CD4-positive, alpha-beta T cell (primary cell): ENCODE results near the gene AGAP5. TPM values are rescaled to one million over a fixed set of nuclear protein-coding genes. Genes with fewer than 3 reads are reported as not detected.
"Not testable (repeated sequence)": the region's sequence is repeated elsewhere in the genome, so short reads cannot be mapped to it uniquely, and the experiment has no call there.

Experiments
- ATAC-seq: fragments of 200-7000 bp; cut with Tn5 transposase; one replicate; pipeline ENCODE4 v1.10.0; 2022; ENCODE audit warnings: mild to moderate bottlenecking; ENCODE audit not compliant: poor library complexity
- CTCF ChIA-PET: fragments of 350-600 bp; sonication (Branson Sonifier 250); formaldehyde crosslinking; loops from one replicate; lab custom pipeline; 2021; ENCODE audit warnings: antibody characterized with exemption, inconsistent platforms; lab: Charles Lee
- POLR2A ChIA-PET: fragments of 350-600 bp; sonication (Branson Sonifier 250); formaldehyde crosslinking; loops from one replicate; lab custom pipeline; 2021; ENCODE audit warnings: antibody characterized with exemption, inconsistent platforms; lab: Charles Lee
- DNase-seq, 14 experiments: peaks; one replicate each; pipeline ENCODE4 v3.0.0-alpha.2; 2013 to 2020; ENCODE audit warnings: mixed read lengths in 2 of 14
- H3K27ac ChIP-seq, 2 donors: one replicate each; pipeline versions ENCODE4 v1.5.1 to v1.7.0; 2013; ENCODE audit warnings: low read length in 2 of 2, low read depth in 1 of 2, mild to moderate bottlenecking in 1 of 2
- H3K27me3 ChIP-seq, 2 experiments: 1 replicate in 1 of 2; 2 replicates in 1 of 2; pipeline versions ENCODE4 v1.6.1 to v1.7.0; 2013; ENCODE audit warnings: low read length in 2 of 2, control low read depth in 1 of 2, mild to moderate bottlenecking in 1 of 2, moderate library complexity in 1 of 2; ENCODE audit not compliant: insufficient read depth in 2 of 2, control insufficient read depth in 1 of 2
- H3K36me3 ChIP-seq: one replicate; pipeline ENCODE4 v1.6.1; 2013; ENCODE audit warnings: low read length, control low read depth; ENCODE audit not compliant: insufficient read depth
- H3K4me1 ChIP-seq: one replicate; pipeline ENCODE4 v1.6.1; 2013; ENCODE audit warnings: low read length, control low read depth; ENCODE audit not compliant: insufficient read depth
- H3K4me3 ChIP-seq: one replicate; pipeline ENCODE4 v1.5.1; 2013; ENCODE audit warnings: mild to moderate bottlenecking, low read length, moderate library complexity
- H3K9me3 ChIP-seq, 2 experiments: 1 replicate in 1 of 2; 2 replicates in 1 of 2; pipeline versions ENCODE4 v1.6.1 to v1.7.0; 2013; ENCODE audit warnings: low read length in 2 of 2, mild to moderate bottlenecking in 2 of 2, control low read depth in 1 of 2, moderate library complexity in 1 of 2; ENCODE audit not compliant: control insufficient read depth in 1 of 2, insufficient read depth in 1 of 2
- H3K27ac Mint-ChIP-seq: one replicate; pipeline ENCODE4 v1.8.0; 2020; ENCODE audit warnings: mixed read lengths
- H3K27me3 Mint-ChIP-seq: one replicate; pipeline ENCODE4 v1.8.0; 2021; ENCODE audit warnings: mixed read lengths
- H3K36me3 Mint-ChIP-seq: one replicate; pipeline ENCODE4 v1.8.0; 2021; ENCODE audit warnings: low read depth, mixed read lengths
- H3K4me1 Mint-ChIP-seq: one replicate; pipeline ENCODE4 v1.8.0; 2021; ENCODE audit warnings: low read depth, mixed read lengths
- H3K4me3 Mint-ChIP-seq: one replicate; pipeline ENCODE4 v1.8.0; 2020; ENCODE audit warnings: mild to moderate bottlenecking, mixed read lengths
- H3K9me3 Mint-ChIP-seq: one replicate; pipeline ENCODE4 v1.8.0; 2020; ENCODE audit warnings: mixed read lengths
- intact Hi-C, 2 experiments: fragments of 100-400 bp; cut with DNase I in 1 of 2; cut with micrococcal nuclease in 1 of 2; formaldehyde crosslinking; loops; one replicate each; pipeline versions ENCODE4 v1.15.1 to v1.9.0; 2023 to 2025; cut with DNase I, micrococcal nuclease
- total RNA-seq, 174 experiments: library from RNA in 2 of 174; stranded (reverse) in 2 of 174; gene quantifications; one replicate each; pipeline ENCODE4 v1.2.3 and lab custom pipeline; 2021 to 2026
- TF ChIP-seq, protein P1 (sequence below): fragments of 200-600 bp; IDR thresholded peaks from one replicate; pipeline ENCODE4 v1.8.0; 2022; ENCODE audit warnings: antibody characterized with exemption, mild to moderate bottlenecking

AGAP5 gene
- total RNA-seq, 2 experiments from 2014 or later, result 4.9 to 5.1 TPM

DNA sequence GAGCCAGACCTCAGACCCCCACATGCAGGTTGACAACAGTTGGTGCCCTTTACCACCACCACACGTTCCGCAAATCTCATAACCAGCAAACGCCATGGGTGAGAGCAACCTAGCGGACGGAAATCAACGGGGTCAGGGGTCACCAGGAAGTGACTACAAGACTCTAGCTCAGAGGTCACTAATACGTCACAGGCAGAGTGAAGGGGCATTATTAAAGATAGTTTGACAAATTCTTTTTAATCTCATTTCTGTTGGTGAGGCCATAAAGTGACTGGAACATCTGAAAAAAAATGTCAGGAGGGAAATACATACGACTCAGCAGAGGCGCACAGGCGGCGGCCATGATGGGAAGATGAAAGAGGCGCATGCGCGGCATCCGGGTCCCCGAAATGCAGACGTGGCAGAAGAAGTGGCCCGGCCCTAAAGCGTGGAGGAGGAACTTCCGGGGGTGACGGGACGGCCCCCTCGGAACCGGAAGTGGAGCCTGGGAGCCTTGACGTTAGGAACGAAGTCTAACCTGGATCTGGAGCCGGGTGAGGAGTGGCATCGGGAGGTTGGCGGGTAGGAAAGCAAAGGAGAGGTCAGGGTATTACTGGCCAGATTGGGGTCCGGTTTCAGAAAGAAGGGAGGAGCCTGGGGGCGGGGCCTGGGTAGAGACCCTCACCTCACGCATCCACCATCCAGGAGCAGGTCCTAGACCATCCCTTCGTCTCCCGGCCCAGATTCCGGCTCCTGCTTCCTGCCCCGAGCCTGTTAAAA, 46.2 kb upstream of the AGAP5 start, which contains the start of gene SEC24C:
SEC24C (plus strand) TSS at position 468 of the 759 bp plus-strand sequence. CDS start 2,461 bp downstream, outside the sequence.
- peak; percentile 85 for ATAC-seq
- peak; percentile 90 to 99 (median 94) for DNase-seq
- POLR2A ChIA-PET, result interaction anchor here (0.6 to 4.8 kb wide), 19 partner anchors 9 to 647 kb away, joined by 3 to 84 read pairs (median 4); partner anchors contain the start of genes ADK, AP3M1, CHCHD1 and DNAJC9
- Mint-ChIP-seq H3K4me3 (peak within 1 kb of the TSS; percentile 99), H3K9me3 (no peaks in the 10 kb centered on the region), H3K27me3 (no peaks in the 10 kb centered on the region), H3K4me1 (peaks cover 41% of the 10 kb centered on the region), H3K36me3 (peaks cover 52% of the 10 kb centered on the region), H3K27ac (peak within 1 kb of the TSS; percentile 99)
- intact Hi-C loops, result loop anchor here (1.0 to 10.0 kb wide), 10 partner anchors 13 to 1371 kb away; partner anchors contain the start of genes CHCHD1 (in 1 of the 2), MRPS16 (in 1 of the 2), NDST2 (in 1 of the 2) and PPP3CB (in 1 of the 2)
- TF ChIP-seq, protein P1, sequence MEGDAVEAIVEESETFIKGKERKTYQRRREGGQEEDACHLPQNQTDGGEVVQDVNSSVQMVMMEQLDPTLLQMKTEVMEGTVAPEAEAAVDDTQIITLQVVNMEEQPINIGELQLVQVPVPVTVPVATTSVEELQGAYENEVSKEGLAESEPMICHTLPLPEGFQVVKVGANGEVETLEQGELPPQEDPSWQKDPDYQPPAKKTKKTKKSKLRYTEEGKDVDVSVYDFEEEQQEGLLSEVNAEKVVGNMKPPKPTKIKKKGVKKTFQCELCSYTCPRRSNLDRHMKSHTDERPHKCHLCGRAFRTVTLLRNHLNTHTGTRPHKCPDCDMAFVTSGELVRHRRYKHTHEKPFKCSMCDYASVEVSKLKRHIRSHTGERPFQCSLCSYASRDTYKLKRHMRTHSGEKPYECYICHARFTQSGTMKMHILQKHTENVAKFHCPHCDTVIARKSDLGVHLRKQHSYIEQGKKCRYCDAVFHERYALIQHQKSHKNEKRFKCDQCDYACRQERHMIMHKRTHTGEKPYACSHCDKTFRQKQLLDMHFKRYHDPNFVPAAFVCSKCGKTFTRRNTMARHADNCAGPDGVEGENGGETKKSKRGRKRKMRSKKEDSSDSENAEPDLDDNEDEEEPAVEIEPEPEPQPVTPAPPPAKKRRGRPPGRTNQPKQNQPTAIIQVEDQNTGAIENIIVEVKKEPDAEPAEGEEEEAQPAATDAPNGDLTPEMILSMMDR, result no peak
- Histone ChIP-seq H3K4me1 (peaks cover 48% of the 10 kb centered on the region), H3K9me3 (no peaks in the 10 kb centered on the region), H3K27ac (peak within 1 kb of the TSS; percentile 90 to 99), H3K27me3 (no peaks in the 10 kb centered on the region), H3K36me3 (peaks cover 26% of the 10 kb centered on the region), H3K4me3 (peak within 1 kb of the TSS; percentile 93)
- CTCF ChIA-PET, result interaction anchor here (0.6 to 2.5 kb wide), 7 partner anchors 24 to 136 kb away, joined by 3 to 11 read pairs (median 3); a partner anchor contains a TSS

DNA sequence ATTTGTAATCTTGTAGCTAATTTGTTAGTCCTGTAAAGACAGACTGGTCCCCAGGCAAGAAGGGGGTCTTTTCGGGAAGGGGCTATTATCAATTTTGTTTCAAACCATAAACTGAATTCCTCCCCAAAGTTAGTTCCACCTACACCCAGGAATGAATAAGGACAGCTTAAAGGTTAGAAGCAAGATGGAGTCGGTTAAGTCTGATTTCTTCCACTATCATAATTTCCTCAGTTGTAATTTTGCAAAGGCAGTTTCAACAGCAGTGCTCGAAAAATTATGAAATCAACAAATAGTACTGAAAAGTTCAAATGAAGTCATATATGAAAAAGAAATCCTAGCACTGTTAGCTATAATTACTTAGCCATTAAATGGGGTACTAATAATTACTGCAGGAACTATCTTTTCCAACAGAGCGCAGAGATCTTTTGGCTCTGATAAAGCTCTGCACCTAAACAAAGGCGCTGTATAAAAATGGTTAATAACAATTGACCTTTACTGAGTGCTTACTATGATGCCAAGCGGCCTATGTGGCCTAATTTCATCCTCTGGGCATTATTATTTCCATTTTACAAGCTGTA, 45.5 kb upstream of the AGAP5 start:
- CTCF ChIA-PET, result interaction anchor here (1.0 to 2.5 kb wide), 6 partner anchors 10 to 136 kb away, joined by 3 to 11 read pairs (median 4); a partner anchor contains a TSS
- H3K27me3 ChIP-seq, result no peaks in the 10 kb centered on the region
- intact Hi-C loops, result loop anchor here in 1 of 2 experiments (1.0 to 10.0 kb wide), 4 partner anchors 13 to 1371 kb away; partner anchors contain the start of genes MRPS16, PPP3CB and SAMD8
- Mint-ChIP-seq H3K4me3 (peak overlapping the region; percentile 99), H3K36me3 (peaks cover 49% of the 10 kb centered on the region), H3K27ac (peak overlapping the region; percentile 99), H3K27me3 (no peaks in the 10 kb centered on the region), H3K9me3 (no peaks in the 10 kb centered on the region), H3K4me1 (peaks cover 37% of the 10 kb centered on the region)
- DNase-seq, result no peak
- no peak for ATAC-seq
- TF ChIP-seq, protein P1, result no peak
- peak overlapping the region; percentile 93 for H3K4me3 ChIP-seq
- H3K27ac ChIP-seq, result peak overlapping the region; percentile 90 to 99
- peaks cover 44% of the 10 kb centered on the region for H3K4me1 ChIP-seq
- POLR2A ChIA-PET, result interaction anchor here (0.6 to 4.8 kb wide), 16 partner anchors 10 to 647 kb away, joined by 3 to 84 read pairs (median 5); partner anchors contain the start of genes ADK, AP3M1, CHCHD1 and DNAJC9
- no peaks in the 10 kb centered on the region for H3K9me3 ChIP-seq
- H3K36me3 ChIP-seq, result peaks cover 19% of the 10 kb centered on the region

DNA sequence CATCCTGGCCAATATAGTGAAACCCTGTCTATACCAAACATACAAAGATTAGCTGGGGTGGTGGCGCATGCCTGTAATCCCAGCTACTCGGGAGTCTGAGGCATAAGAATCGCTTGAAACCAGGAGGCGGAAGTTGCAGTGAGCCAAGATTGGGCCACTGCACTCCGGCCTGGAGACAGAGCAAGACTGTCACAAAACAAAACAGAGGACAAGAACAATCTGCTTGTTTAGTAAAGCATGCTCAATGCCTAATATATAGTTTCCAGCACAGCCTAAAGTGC, 44.5 kb upstream of the AGAP5 start:
- intact Hi-C loops, result loop anchor here in 1 of 2 experiments (5.0 to 10.0 kb wide), 3 partner anchors 245 to 1372 kb away; partner anchors contain the start of genes MRPS16, PPP3CB and SAMD8
- POLR2A ChIA-PET, result interaction anchor here (1.3 to 4.8 kb wide), 4 partner anchors 12 to 39 kb away, joined by 6 to 84 read pairs (median 37); partner anchors contain the start of gene CHCHD1
- peak overlapping the region; percentile 39 for H3K4me3 Mint-ChIP-seq

DNA sequence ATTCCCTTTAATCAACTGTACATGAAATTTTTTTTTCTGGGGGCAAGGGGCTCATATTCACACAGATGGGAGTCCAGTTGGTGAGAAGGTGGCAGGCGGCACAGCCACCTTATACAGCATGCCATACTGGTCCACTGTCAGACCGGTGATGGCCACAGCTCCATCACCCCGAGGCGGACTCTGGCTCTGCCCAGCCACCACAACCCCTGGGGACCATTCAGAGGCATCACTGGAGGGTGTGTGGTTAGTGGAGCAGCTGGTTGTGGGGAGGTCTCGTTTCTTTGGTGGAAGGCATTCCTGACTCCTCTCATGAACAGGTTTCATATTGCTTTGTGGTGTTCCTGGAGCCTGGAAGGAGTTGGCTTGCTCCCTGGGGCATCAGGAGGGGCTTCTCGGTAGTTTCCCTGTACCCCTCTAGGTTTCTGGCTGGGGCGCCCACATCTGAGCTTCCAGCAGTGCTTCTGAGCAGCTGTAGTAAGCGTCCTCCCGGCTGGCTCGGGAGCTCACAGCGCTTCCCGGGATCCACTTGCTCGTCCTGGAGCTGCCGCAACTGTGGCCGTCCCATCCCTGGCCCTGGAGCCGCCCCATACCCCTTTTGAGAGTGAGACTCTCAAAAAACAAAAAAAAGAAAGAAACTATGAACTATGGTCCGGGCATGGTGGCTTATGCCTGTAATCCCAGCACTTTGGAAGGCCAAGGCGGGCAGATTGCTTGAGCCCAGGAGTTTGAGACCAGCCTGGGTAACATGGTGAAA, 42.8 kb upstream of the AGAP5 start:
- intact Hi-C loops, result loop anchor here in 1 of 2 experiments (5.0 to 10.0 kb wide), 3 partner anchors 243 to 1374 kb away; partner anchors contain the start of genes MRPS16, PPP3CB and SAMD8
- H3K4me3 ChIP-seq, CTCF ChIA-PET, DNase-seq, ATAC-seq, H3K4me3 Mint-ChIP-seq, H3K27me3 ChIP-seq, H3K9me3 Mint-ChIP-seq, H3K27ac Mint-ChIP-seq, H3K36me3 ChIP-seq, H3K27me3 Mint-ChIP-seq, H3K27ac ChIP-seq, H3K9me3 ChIP-seq: not testable (repeated sequence)
- peaks cover 30% of the 10 kb centered on the region for H3K36me3 Mint-ChIP-seq
- H3K4me1 ChIP-seq, result peaks cover 25% of the 10 kb centered on the region
- POLR2A ChIA-PET, result interaction anchor here (4.8 kb wide), 1 partner anchor 10 kb away, joined by 84 read pairs; no protein-coding TSS in a partner anchor
- H3K4me1 Mint-ChIP-seq, result peaks cover 28% of the 10 kb centered on the region

More for the DNA sequence above, 44.5 kb upstream of the AGAP5 start:
- H3K4me1 Mint-ChIP-seq, result peaks cover 37% of the 10 kb centered on the region
- H3K27ac ChIP-seq, result no peak overlapping the region
- peaks cover 45% of the 10 kb centered on the region for H3K36me3 Mint-ChIP-seq
- TF ChIP-seq, protein P1, result no peak
- peak overlapping the region; percentile 99 for H3K27ac Mint-ChIP-seq
- DNase-seq (no peak), ATAC-seq (no peak)
- no peak overlapping the region for H3K4me3 ChIP-seq
- peaks cover 38% of the 10 kb centered on the region for H3K4me1 ChIP-seq
- no peaks in the 10 kb centered on the region for H3K27me3 Mint-ChIP-seq
- no peaks in the 10 kb centered on the region for H3K9me3 Mint-ChIP-seq
- no peaks in the 10 kb centered on the region for H3K27me3 ChIP-seq
- no peaks in the 10 kb centered on the region for H3K9me3 ChIP-seq
- H3K36me3 ChIP-seq, result peaks cover 12% of the 10 kb centered on the region
- CTCF ChIA-PET, result interaction anchor here (1.0 to 1.6 kb wide), 2 partner anchors 9 to 26 kb away, joined by 3 to 11 read pairs; no protein-coding TSS in a partner anchor
